ENCODE measurements around the gene IPO4.

The IPO4 gene

GRCh38 chr14:24188251-24189058 lies at the start of gene IPO4:
Gene IPO4 (minus strand): TSS chr14:24188816. CDS start chr14:24188787, 29 bp downstream.
- peak within 1 kb of the TSS; percentile 66 for H3K4me3 ChIP-seq (ENCODE audit: low read depth, low read length)
- no peak for TF ChIP-seq CTCF (IDR thresholded peaks at IDR 0.05; ENCODE audit: borderline replicate concordance, insufficient read depth, low read depth, low read length)

GRCh38 chr14:24238123-24238522 lies 49.5 kb upstream of the IPO4 start:
- TF ChIP-seq CTCF (IDR thresholded peaks at IDR 0.05; ENCODE audit: borderline replicate concordance, insufficient read depth, low read depth, low read length), result no peak
- no peak overlapping the region for H3K4me3 ChIP-seq (ENCODE audit: low read depth, low read length)

- no peak overlapping the region for H3K4me3 ChIP-seq (ENCODE audit: low read depth, low read length)
- no peak for TF ChIP-seq CTCF (IDR thresholded peaks at IDR 0.05; ENCODE audit: borderline replicate concordance, insufficient read depth, low read depth, low read length)
These were observed 48.9 kb upstream of the IPO4 start for GRCh38 chr14:24237463-24237955.

- TF ChIP-seq CTCF (IDR thresholded peaks at IDR 0.05; ENCODE audit: borderline replicate concordance, insufficient read depth, low read depth, low read length), result no peak
- no peak overlapping the region for H3K4me3 ChIP-seq (ENCODE audit: low read depth, low read length)
These were observed 48.3 kb upstream of the IPO4 start for GRCh38 chr14:24236689-24237462.

DNA sequence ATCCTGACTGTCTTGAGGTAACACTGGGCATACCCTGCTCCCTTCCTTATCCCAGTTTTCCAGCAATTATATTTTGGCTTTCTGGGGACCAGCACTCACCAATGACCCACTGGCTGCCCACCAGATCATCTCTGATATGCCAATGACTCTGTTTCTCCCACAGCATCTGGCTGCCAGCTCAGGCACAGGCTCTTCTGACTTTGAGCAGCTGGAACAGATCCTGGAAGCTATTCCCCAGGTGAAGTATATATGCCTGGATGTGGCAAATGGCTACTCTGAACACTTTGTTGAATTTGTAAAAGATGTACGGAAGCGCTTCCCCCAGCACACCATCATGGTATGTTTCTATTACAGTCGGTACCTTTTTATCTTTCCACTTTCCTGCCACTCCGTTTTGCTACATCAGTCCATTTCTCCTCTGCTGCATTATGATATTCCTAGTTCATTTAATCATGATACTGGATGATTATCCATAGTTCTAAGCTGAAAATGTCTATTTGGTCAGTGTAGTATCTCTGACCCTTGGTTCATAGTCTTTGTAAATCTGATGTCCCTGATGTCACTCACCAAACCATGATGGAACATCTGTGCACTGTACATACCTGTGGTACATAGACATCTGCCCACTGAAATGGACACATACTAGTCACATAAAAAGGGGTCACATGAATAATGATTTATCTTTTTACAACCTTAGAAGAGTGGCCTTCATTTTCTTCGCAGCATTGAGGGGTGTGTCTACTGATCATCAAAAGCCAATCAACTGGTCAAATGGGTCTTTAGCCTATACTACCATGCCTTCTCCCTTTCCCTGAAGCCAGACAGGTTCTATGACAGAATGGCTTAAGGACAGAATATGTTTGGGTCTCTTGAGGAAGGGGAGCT lies 47.4 kb upstream of the IPO4 start:
- no peak for TF ChIP-seq CTCF (IDR thresholded peaks at IDR 0.05; ENCODE audit: borderline replicate concordance, insufficient read depth, low read depth, low read length)
- no peak overlapping the region for H3K4me3 ChIP-seq (ENCODE audit: low read depth, low read length)

DNA sequence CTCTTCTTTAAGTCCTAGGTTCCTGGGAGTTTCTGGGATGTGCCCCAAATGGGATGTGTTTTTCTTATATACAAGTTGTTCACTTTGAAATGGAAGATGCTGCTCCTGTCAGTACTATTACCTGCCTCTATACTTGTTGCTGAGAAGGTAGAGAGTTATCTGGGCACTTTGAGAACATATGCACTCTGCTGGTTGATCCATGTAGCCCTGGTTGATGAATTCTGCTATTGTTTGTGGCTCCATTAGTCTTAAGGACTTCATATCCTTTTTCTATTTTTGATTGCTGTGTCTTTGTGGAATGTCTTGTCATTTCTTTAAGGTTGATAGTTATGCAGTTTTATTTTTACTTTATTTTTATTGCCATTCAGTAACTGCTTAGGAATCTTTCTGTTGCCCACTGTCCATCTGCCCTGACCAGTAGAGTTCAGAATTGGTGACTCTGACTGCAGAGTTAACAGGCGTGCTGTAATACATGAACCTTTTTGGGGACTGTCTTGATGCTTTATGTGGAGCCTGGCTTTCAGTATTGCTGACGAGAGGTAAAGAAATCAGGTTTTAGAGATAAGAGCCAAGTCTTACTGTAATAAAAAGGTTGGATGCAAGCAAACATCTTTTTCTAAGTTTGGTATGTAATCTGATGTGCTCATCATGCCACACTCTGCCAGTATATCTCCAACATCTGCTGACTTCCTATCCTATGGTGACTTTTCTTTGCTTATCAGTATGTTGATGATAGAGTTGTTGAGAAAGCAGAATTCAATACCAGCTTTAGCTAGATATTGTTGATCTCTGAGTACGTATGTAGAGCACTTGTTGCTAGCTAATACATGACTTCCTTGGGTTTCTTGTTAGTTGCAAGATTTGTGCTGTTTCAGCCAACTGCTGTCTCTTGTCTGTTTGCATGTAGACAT lies 45.7 kb upstream of the IPO4 start:
- no peak for TF ChIP-seq CTCF (IDR thresholded peaks at IDR 0.05; ENCODE audit: borderline replicate concordance, insufficient read depth, low read depth, low read length)
- no peak overlapping the region for H3K4me3 ChIP-seq (ENCODE audit: low read depth, low read length)
